Measurements from ENCODE around the gene CERS6. TPM values are rescaled to one million over a fixed set of nuclear protein-coding genes. Genes with fewer than 3 reads are reported as not detected.

Gene CERS6
- total and polyA plus RNA-seq, 11 donors = 22.1 to 78.0 (median 62.2) TPM

- WGBS, 4 donors = 88 to 95% (median 90%) methylated on average over 2 of the region's 2 CpGs
- H3K9me3 ChIP-seq = no peaks in the 10 kb centered on the region
- no peaks in the 10 kb centered on the region for H3K27me3 ChIP-seq
- intact Hi-C loops (cut with DNase I) = no loop called here
- H3K4me1 ChIP-seq = peaks cover 0 to 49% (median 5%) of the 10 kb centered on the region in 12 donors
- ATAC-seq (no peak), DNase-seq (no peak)
- no peak for TF ChIP-seq POLR2A (IDR thresholded peaks at IDR 0.05)
- TF ChIP-seq CTCF (IDR thresholded peaks at IDR 0.05) = no peak
- H3K27ac ChIP-seq = no peak overlapping the region
- peaks cover 0 to 5% (median 0%) of the 10 kb centered on the region in 9 donors for H3K36me3 ChIP-seq
- no peak overlapping the region for H3K4me3 ChIP-seq
These were observed 354.2 kb downstream of the CERS6 start for GRCh38 chr2:168810235-168810634.

GRCh38 chr2:168811696-168812095 lies 355.6 kb downstream of the CERS6 start:
- Histone ChIP-seq H3K27ac (no peak overlapping the region), H3K27me3 (no peaks in the 10 kb centered on the region), H3K4me1 (peaks cover 0 to 47% (median 8%) of the 10 kb centered on the region in 12 donors), H3K9me3 (no peaks in the 10 kb centered on the region), H3K4me3 (no peak overlapping the region), H3K36me3 (peaks cover 0 to 5% (median 0%) of the 10 kb centered on the region in 9 donors)
- no peak for ATAC-seq
- no peak for TF ChIP-seq POLR2A (IDR thresholded peaks at IDR 0.05)
- TF ChIP-seq CTCF (IDR thresholded peaks at IDR 0.05) = no peak
- intact Hi-C loops (cut with DNase I) = no loop called here
- 67 to 85% (median 71%) methylated on average over 3 of the region's 3 CpGs for WGBS, 4 donors
- no peak for DNase-seq

- Histone ChIP-seq H3K9me3 (no peaks in the 10 kb centered on the region), H3K4me3 (no peak overlapping the region), H3K27ac (no peak overlapping the region), H3K27me3 (no peaks in the 10 kb centered on the region), H3K4me1 (peaks cover 0 to 52% (median 10%) of the 10 kb centered on the region in 12 donors), H3K36me3 (peaks cover 0 to 5% (median 0%) of the 10 kb centered on the region in 9 donors)
- WGBS, 4 donors = 66 to 89% (median 87%) methylated on average over 2 of the region's 2 CpGs
- ATAC-seq (no peak), DNase-seq (no peak)
- intact Hi-C loops (cut with DNase I) = no loop called here
- TF ChIP-seq CTCF (IDR thresholded peaks at IDR 0.05) (no peak), POLR2A (IDR thresholded peaks at IDR 0.05) (no peak)
These were observed 358.0 kb downstream of the CERS6 start for GRCh38 chr2:168814046-168814445.

DNA sequence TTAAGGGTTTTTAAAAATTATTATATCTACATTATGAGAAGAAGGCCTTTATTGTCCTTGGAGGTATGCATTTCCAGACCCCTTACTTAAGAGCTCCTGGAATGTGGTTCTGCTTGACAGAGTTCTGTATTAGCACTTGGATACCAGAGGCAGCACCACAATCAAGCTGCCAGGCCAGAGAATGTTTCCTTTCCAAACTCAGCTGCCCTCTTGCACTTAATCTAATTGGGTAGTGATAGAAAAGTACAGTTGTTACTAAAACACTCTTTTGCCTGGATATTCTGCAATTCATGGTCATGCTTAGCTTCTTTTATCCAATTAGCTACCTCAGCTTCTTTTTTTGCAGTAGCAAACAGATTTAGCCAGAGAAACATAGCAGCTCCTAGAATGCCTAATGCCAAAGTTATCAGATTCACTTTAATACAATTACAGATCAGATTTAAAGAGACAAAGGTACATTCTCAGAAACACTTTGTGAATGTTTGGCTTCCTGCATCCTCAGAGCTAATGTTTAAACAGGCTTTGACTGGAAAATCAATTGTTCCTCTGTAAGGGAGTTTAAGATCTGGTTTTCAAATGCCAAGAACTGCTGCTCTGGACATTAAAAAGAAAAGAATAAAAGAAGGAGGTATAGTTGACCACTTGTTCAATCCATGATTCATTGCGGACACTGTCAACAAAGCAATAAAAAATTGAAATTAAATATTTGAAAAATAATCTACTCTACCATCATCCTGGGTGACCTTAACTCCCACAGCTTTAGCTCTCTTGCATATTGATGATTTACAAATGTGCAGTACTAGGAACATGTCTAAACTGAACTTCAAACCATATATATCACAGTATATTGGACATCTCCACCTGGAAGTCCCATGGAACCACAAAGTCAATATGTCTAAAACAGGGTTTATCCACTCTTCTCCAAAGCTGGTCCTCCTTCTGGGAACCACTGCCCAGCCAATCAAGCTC lies 359.2 kb downstream of the CERS6 start:
- peak in 1 of 4 donors; percentile 33 for ATAC-seq
- DNase-seq = no peak
- peaks cover 0 to 5% (median 0%) of the 10 kb centered on the region in 9 donors for H3K36me3 ChIP-seq
- no peak for TF ChIP-seq POLR2A (IDR thresholded peaks at IDR 0.05)
- no peak for TF ChIP-seq CTCF (IDR thresholded peaks at IDR 0.05)
- H3K4me3 ChIP-seq = no peak overlapping the region
- peak overlapping the region in 2 of 12 donors; percentile 15 to 27 for H3K27ac ChIP-seq
- intact Hi-C loops (cut with DNase I) = loop anchor here in 2 of 10 donors (5.0 kb wide), 2 partner anchors 38 to 43 kb away; no protein-coding TSS in a partner anchor
- peaks cover 0 to 55% (median 14%) of the 10 kb centered on the region in 12 donors for H3K4me1 ChIP-seq
- no peaks in the 10 kb centered on the region for H3K9me3 ChIP-seq
- WGBS, 4 donors = 65 to 86% (median 84%) methylated on average over 1 of the region's 1 CpG
- no peaks in the 10 kb centered on the region for H3K27me3 ChIP-seq
